ENCODE results near the gene ACP2.
A peak's percentile ranks its signal among the peaks of the same experiment; 100 is the strongest.

The ACP2 gene, protein sequence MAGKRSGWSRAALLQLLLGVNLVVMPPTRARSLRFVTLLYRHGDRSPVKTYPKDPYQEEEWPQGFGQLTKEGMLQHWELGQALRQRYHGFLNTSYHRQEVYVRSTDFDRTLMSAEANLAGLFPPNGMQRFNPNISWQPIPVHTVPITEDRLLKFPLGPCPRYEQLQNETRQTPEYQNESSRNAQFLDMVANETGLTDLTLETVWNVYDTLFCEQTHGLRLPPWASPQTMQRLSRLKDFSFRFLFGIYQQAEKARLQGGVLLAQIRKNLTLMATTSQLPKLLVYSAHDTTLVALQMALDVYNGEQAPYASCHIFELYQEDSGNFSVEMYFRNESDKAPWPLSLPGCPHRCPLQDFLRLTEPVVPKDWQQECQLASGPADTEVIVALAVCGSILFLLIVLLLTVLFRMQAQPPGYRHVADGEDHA

GRCh38 chr11:47248664-47249377 lies at the start of gene ACP2:
Gene ACP2 (minus strand): TSS chr11:47248814. CDS start chr11:47248789, 25 bp downstream.
- intact Hi-C loops (cut with DNase I): loop anchor here (2.0 kb wide), 1 partner anchor 72 kb away; the partner anchor contains the start of gene ARFGAP2
- peak; percentile 82 to 99 (median 92) for DNase-seq

DNA sequence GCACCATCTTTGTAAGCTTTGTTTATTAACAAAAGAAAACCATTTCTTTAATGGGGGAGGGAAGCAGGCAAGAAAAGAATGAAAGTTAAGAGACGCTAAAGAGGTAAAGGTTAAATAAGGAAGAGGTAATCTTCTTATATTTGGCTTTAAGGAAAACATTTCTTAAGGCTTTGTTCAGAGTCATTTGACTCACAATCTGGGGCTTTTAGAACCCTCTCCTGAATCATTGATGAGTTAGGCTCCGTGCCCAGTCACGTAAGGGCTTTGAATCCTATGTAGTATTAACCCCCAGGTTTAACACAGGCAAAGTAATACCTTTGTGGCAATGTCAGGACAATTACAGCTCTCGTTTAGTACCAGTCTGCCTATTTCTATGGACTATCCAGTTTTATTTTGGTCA lies 47.4 kb upstream of the ACP2 start:
- intact Hi-C loops (cut with DNase I): no loop called here
- no peak for DNase-seq

DNA sequence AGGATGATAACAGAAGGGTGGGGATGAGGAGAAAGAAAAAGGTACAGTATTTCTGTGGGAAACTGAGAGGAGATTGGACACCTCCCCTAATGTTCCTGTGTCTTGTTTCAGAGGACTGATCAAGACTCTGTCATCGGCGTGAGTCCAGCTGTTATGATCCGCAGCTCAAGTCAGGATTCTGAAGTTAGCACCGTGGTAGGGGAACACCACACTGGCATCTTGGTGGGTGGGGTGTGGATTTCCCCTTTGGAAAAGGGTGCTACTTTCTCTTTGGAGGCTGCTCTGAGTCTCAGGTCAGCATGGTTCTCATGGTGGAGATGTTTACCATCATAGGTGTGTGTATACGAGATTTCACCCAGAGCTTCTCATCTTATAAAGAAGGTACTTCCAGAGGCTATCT lies 46.8 kb upstream of the ACP2 start:
- intact Hi-C loops (cut with DNase I): no loop called here
- no peak for DNase-seq

DNA sequence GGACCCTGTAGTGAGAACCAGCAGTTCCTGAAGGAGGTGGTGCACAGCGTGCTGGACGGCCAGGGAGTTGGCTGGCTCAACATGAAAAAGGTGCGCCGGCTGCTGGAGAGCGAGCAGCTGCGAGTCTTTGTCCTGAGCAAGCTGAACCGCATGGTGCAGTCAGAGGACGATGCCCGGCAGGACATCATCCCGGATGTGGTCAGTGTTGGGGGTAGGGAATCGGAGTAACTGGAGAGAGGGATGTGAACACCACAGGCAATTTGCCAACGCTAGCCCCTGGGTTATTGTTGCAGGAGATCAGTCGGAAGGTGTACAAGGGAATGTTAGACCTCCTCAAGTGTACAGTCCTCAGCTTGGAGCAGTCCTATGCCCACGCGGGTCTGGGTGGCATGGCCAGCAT lies 41.2 kb upstream of the ACP2 start:
- intact Hi-C loops (cut with DNase I): no loop called here

GRCh38 chr11:47288066-47288465 lies 39.5 kb upstream of the ACP2 start:
- intact Hi-C loops (cut with DNase I): no loop called here

More for the DNA sequence above, 41.2 kb upstream of the ACP2 start:
- DNase-seq: no peak

DNA sequence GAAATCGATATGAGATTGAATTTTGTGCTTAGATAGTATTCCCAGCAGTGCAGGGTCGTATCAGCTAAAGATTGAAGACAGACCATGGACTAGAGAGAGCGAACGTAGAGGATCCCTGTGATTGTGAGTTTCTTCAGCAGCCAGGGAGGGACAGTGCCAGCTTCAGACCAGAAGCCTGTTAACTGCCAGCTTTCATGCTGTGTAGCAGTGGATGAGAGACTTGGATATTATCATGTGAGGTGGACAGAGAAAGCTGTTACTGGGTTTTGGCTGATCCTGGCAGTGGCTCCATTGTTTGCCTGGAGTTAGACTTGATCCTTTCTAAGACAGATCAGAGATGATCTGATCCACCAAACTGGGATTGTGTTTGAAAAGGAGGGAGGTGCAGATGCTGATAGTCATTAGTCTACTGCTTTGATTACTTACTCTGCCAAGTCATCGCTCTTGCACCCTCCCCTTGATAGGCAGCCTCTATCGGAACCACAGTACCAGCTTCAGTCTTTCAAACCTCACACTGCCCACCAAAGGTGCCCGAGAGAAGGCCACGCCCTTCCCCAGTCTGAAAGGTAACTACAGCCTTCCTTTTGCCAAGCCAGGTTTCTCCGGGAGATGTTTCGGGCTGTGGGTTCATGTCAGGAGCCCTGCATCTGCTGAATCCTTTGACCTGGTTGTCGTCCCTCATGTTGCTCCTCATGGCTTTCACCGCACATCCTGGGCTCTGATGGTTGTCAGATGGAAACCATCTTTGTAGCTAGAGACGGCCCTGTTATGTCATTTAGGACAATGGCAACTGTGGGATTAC lies 37.6 kb upstream of the ACP2 start:
- DNase-seq: no peak
- intact Hi-C loops (cut with DNase I): no loop called here

More at GRCh38 chr11:47288066-47288465, 39.5 kb upstream of the ACP2 start:
- DNase-seq: no peak

DNA sequence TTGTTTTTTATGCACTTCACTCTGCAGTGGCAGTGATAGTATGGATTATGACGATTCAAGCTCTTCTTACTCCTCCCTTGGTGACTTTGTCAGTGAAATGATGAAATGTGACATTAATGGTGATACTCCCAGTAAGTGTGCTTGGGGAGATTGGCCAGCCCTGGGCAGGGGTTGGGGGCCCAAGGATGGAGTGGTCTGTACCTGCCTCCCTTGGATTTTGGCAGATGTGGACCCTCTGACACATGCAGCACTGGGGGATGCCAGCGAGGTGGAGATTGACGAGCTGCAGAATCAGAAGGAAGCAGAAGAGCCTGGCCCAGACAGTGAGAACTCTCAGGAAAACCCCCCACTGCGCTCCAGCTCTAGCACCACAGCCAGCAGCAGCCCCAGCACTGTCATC lies 35.5 kb upstream of the ACP2 start:
- peak in 2 of 10 donors; percentile 10 to 74 for DNase-seq
- intact Hi-C loops (cut with DNase I): no loop called here

DNA sequence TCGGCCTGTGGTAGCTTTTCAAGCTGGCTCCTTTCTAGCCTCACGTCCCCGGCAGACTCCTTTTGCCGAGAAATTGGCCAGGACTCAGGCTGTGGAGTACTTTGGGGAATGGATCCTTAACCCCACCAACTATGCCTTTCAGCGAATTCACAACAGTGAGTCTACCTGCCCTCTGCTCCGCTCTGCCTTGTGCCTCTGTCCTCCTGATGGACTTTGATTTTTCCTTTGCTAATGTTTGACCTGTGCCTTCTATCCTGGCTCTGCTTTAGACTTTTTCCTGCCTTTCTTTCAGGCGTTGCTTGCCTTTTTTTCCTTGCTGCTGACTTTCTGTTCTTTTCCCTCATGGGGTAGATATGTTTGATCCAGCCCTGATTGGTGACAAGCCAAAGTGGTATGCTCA lies 33.8 kb upstream of the ACP2 start:
- intact Hi-C loops (cut with DNase I): no loop called here
- no peak for DNase-seq

GRCh38 chr11:47280860-47281259 lies 32.2 kb upstream of the ACP2 start:
- intact Hi-C loops (cut with DNase I): no loop called here
- DNase-seq: no peak

- intact Hi-C loops (cut with DNase I): no loop called here
- no peak for DNase-seq
Observed at GRCh38 chr11:47280099-47280498, 31.5 kb upstream of the ACP2 start.

DNA sequence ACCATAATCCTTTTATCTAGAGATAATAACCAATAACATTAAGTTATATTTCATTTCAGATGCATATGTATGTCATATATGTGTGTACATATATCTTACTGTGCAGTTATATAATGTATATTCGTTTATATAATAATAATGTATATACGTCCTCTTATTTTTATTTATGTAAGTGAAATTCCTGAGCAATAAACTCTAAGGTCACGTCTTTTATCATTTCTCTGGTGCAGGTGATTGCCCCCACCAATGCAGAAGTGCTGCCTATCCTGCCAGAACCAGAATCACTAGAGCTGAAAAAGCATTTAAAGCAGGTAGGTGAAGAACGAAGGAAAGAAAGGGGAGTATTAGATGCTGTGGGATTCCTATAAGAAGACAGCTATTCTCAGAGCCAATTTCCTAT lies 30.2 kb upstream of the ACP2 start:
- intact Hi-C loops (cut with DNase I): loop anchor here (10.0 kb wide), 1 partner anchor 76 kb away; the partner anchor contains the start of gene MYBPC3
- DNase-seq: no peak

GRCh38 chr11:47278058-47278457 lies 29.4 kb upstream of the ACP2 start:
- no peak for DNase-seq
- intact Hi-C loops (cut with DNase I): loop anchor here (10.0 kb wide), 1 partner anchor 77 kb away; the partner anchor contains the start of gene MYBPC3

DNA sequence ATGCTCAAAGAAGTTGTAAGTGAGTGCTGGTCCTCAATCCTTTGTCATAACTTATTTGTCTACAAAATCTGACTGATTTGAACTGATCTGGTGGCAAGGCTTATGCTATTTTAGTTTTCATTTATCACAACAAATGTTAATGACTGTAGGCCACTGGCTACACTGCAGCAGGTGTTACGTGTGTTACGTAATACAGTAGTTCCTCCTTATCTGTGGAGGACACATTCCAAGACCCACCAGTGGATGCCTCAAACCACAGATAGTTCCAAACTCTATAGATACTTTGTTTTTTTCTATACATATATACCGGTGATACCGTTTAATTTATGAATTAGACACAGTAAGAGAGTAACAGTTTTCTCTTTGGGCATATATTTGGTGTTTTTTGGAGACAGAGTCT lies 28.3 kb upstream of the ACP2 start:
- intact Hi-C loops (cut with DNase I): loop anchor here (10.0 kb wide), 1 partner anchor 78 kb away; the partner anchor contains the start of gene MYBPC3
- DNase-seq: no peak

- intact Hi-C loops (cut with DNase I): loop anchor here (10.0 kb wide), 1 partner anchor 80 kb away; the partner anchor contains the start of gene MYBPC3
- no peak for DNase-seq
Observed at GRCh38 chr11:47274495-47275235, 26.1 kb upstream of the ACP2 start.

- DNase-seq: no peak
- intact Hi-C loops (cut with DNase I): loop anchor here (10.0 kb wide), 1 partner anchor 82 kb away; the partner anchor contains the start of gene MYBPC3
Observed at GRCh38 chr11:47272706-47273105, 24.1 kb upstream of the ACP2 start.

- intact Hi-C loops (cut with DNase I): loop anchor here (10.0 kb wide), 1 partner anchor 83 kb away; the partner anchor contains the start of gene MYBPC3
- DNase-seq: peak in 3 of 10 donors; percentile 26 to 88 (median 27)
Observed at GRCh38 chr11:47271961-47272661, 23.5 kb upstream of the ACP2 start.

DNA sequence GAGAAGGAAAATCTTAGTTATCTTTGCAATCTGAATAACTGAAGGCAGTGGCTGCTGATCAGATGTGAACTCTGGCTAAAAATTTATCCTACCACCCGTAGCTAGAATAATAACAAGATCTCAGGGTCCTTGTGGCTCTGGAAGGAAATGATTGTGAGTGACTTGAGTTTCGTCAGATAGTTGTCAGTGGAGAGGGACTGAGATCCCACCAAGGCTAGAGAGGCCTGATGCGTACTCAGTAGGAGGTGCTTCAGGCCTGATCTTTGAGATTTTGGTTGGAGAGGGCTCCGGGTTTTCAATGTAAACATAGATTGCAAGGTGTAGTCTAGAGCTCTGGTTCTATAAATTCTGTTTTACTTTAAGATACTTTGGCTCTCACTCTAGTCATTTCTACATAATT lies 22.7 kb upstream of the ACP2 start:
- intact Hi-C loops (cut with DNase I): loop anchor here (10.0 kb wide), 1 partner anchor 83 kb away; the partner anchor contains the start of gene MYBPC3
- no peak for DNase-seq

DNA sequence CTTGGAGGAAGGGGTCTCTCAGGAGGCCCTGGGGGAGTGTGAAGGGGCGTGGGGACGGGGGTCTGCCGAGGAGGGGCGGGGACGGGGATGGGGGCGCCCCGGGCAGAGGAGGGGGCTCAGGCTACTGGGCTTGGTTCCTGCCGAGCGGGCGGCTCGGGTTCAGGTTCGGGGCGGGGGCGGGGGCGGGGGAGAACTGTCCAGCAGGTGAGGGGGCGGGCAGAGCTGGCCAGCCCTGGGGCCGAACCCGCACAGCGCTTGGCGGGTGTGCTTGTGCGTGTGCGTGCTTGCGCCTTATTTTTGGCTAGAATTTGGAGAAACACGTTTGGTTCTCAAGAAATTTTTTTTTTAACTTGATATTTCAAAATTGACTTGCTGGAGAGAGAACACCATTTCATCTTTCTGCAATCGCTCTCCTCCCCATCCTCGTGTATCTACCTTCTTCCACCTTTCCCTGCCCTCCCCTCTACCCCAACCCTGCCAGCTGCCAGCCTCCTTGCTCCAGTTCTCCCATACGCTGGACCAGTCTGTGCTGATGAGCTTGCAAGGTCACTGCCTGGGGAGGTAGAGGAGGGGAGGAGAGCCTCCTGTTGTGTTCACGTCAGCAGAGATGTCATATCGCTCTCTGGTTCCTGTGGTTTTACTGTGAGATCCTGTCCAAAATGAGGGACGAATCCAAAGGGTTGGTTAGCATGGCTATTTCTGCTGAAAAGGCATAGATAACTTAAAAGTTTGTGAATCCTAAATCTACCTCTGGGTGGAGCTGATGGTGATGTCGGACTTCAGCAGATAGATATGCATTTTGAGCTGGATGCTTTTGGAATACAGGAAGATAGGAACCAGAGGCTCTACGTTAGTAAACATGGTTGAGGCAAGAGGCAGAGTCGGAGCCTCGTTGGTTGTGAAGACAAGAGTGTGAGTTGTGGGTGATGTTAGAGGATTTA lies 22.0 kb upstream of the ACP2 start:
- peak in 2 of 10 donors; percentile 22 to 81 for DNase-seq
- intact Hi-C loops (cut with DNase I): loop anchor here (10.0 kb wide), 1 partner anchor 84 kb away; the partner anchor contains the start of gene MYBPC3

Measured in posterior cingulate gyrus (tissue), 11 donors.